AG10803 (cell line): ENCODE results near the gene LETM1.

ENCODE experiments used
- DNase-seq: peaks from one replicate; pipeline ENCODE4 v3.0.0; 2010; ENCODE audit warnings: low read depth
- H3K4me3 ChIP-seq: 2 replicates; pipeline ENCODE4 v1.5.1; 2011; ENCODE audit warnings: mild to moderate bottlenecking, low read length, control low read depth
- CTCF ChIP-seq: conservative IDR thresholded peaks from 2 replicates; pipeline ENCODE4 v1.5.1; 2011; ENCODE audit warnings: mild to moderate bottlenecking, low read length, control low read depth, inconsistent platforms

Gene LETM1

GRCh38 chr4:1856071-1856942, at the start of gene LETM1:
Gene LETM1 (minus strand): TSS chr4:1856156. CDS start chr4:1855950, 206 bp downstream.
- peak within 1 kb of the TSS; percentile 90 for H3K4me3 ChIP-seq
- DNase-seq: peak; percentile 96

GRCh38 chr4:1904042-1904441, 48.1 kb upstream of the LETM1 start:
- H3K4me3 ChIP-seq: no peak overlapping the region
- TF ChIP-seq CTCF: no peak
- DNase-seq: no peak

More at GRCh38 chr4:1856071-1856942, at the start of gene LETM1:
- TF ChIP-seq CTCF: 0 out of 2 replicates have a peak, but pooled peaks have one; percentile 10

- TF ChIP-seq CTCF: no peak
- H3K4me3 ChIP-seq: no peak overlapping the region
These were observed 47.1 kb upstream of the LETM1 start for GRCh38 chr4:1903035-1903434.

GRCh38 chr4:1902243-1902642, 46.3 kb upstream of the LETM1 start:
- no peak for TF ChIP-seq CTCF
- H3K4me3 ChIP-seq: no peak overlapping the region
- DNase-seq: no peak

More at GRCh38 chr4:1903035-1903434, 47.1 kb upstream of the LETM1 start:
- DNase-seq: no peak

- no peak overlapping the region for H3K4me3 ChIP-seq
- no peak for TF ChIP-seq CTCF
- DNase-seq: no peak
These were observed 45.2 kb upstream of the LETM1 start for GRCh38 chr4:1901127-1901526.

GRCh38 chr4:1900624-1901023, 44.7 kb upstream of the LETM1 start:
- no peak for TF ChIP-seq CTCF
- DNase-seq: no peak
- no peak overlapping the region for H3K4me3 ChIP-seq

- no peak for TF ChIP-seq CTCF
These were observed 44.1 kb upstream of the LETM1 start for GRCh38 chr4:1900087-1900433.

More at GRCh38 chr4:1900087-1900433, 44.1 kb upstream of the LETM1 start:
- H3K4me3 ChIP-seq: no peak overlapping the region
- DNase-seq: no peak
